Bladder microvascular endothelial cell (primary cell): ENCODE measurements around the gene BTNL9. TPM values are rescaled to one million over a fixed set of nuclear protein-coding genes. Genes with fewer than 3 reads are reported as not detected.

ENCODE experiments used
- total RNA-seq: library from RNA; depleted of rRNA; stranded (reverse); fragments of >200 nt; gene quantifications from 2 replicates; pipeline ENCODE4 v1.2.3, GENCODE V29; 2014

BTNL9 gene
- 0.13 and 0.81 TPM in 2 replicates for total RNA-seq

DNA sequence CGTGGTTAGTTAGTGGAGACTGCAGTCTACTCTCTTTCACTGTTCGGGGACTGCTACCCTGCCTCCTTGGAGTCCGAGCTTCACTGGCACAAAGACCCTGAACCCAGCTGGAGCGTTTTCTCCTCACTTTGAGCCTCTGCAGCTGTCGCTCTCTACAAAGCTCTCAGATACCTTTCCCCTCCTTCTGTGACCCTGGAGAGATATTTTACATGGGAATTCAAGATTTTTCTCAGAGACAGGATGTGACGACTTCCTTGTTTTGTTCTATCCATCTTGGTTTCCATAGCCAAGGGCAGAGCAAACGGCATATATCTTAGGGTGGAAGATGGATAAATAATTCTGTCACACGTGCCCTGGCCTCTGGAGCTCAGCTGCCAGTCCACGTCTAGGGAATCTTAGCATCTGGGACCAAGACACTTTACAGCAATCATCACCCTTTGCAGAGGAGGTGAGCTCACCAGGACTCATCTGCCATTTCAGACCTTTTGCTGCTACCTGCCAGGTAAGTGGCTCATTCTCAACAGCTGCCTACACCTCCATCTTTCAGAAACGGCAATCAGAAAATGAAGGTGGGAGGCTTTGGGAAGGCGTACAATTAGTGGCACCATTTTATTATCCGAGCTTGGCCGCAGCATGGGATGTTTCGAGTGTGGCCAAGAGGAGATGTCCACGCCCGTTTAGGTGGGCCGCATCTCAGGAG lies at the start of gene BTNL9:
Gene BTNL9, plus strand, starts transcription at position 336 of the 700 bp plus-strand sequence. CDS start 5,224 bp downstream, outside the sequence.

Other genes starting within 250 kb of the BTNL9 start
- gene MGAT1, start 237.5 kb upstream of the BTNL9 start, total RNA-seq, result 61.7 and 116 TPM in 2 replicates
- gene ZFP62, start 179.0 kb upstream of the BTNL9 start, total RNA-seq, result 12.5 and 27.3 TPM in 2 replicates
- gene BTNL8, start 141.1 kb upstream of the BTNL9 start, total RNA-seq, result not detected in 2 replicates
- not detected in 2 replicates for gene BTNL3, start 51.4 kb upstream of the BTNL9 start, total RNA-seq
- gene OR2V1, start 90.9 kb downstream of the BTNL9 start, total RNA-seq, result not detected in 2 replicates
- not detected in 2 replicates for gene OR2V2, start 107.3 kb downstream of the BTNL9 start, total RNA-seq
- gene TRIM7, start 164.9 kb downstream of the BTNL9 start, total RNA-seq, result 2.0 and 8.6 TPM in 2 replicates
- gene TRIM41, start 183.0 kb downstream of the BTNL9 start, total RNA-seq, result 7.8 and 11.2 TPM in 2 replicates
- gene RACK1, start 203.6 kb downstream of the BTNL9 start, total RNA-seq, result 3,744 and 4,748 TPM in 2 replicates
- gene TRIM52, start 220.9 kb downstream of the BTNL9 start, total RNA-seq, result 5.8 and 10.3 TPM in 2 replicates